IPS-NIHi7 (cell line): Measurements from ENCODE around the gene UTP20.
A peak's percentile ranks its signal among the peaks of the same experiment; 100 is the strongest.

ENCODE experiments used
- DNase-seq: peaks from one replicate; pipeline ENCODE4 v3.0.0; 2012; ENCODE audit warnings: mixed read lengths; ENCODE audit errors: extremely low spot score

UTP20 gene

DNA sequence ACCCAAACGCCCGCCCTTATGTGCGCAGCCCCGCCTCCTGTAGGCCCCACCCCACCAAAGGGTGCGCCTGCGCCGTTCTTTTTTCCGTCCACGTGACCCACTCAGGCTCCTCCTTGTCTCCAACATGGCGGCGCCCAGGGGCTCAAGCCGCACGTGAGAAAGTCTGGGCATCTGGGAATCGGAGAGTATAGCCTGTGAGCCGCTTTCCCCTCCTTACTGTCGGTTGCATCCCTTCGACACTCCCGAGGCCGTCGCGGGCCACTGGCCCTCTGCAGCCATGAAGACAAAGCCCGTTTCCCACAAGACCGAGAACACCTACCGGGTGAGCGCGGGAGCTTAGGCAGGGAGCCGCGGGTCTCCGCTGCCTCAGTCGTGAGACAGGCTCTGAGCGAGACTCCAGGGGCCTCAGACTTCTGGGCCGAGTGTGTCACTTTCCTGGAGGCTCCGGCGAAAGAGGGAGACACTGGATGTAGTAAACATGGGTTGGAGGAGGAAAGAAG is at the start of gene UTP20:
Gene UTP20, plus strand, starts transcription at position 100 of the 500 bp plus-strand sequence. Its CDS starts 178 bp downstream, at position 278.
- peak; percentile 97 for DNase-seq

DNA sequence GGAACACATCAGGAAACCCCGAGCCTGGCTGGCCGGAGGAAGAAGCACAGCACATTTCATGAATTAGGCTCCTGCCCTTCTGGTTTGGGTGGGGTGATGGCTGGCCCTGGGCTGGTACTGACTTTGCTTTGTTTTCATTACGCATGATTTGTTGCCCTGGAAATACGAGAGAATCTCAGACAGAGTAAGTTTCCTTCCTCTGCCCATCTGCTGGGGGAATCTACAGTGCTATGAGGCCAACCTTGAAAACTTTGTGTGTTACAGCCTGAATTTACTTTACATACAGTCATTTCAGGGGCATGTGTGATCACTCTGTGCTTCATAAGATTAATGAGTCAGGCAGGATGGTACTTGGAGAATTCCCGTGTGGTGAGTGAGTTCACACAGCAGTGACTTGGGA is 49.4 kb upstream of the UTP20 start:
- DNase-seq: no peak

- DNase-seq: no peak
These were observed 48.3 kb upstream of the UTP20 start for GRCh38 chr12:101231636-101232035.

DNA sequence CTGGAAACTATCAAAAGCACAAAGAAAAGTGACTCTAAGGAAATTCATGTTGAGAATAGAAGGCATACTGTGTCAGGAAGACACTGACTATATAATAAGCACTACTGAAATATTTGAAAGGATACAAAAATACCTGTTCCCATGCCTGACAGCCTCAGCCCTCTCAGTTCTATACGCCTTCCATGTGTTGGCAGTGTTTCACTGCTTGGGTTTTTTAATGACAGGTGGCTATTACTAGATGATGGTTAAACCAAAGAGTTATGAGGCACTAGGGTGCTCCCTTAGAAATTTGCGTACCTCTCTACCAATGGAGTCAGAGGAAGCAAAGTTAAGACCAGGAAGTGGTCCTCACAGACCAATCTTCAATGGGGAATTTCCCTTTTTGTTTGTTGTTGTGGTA is 44.2 kb upstream of the UTP20 start:
- DNase-seq: no peak

GRCh38 chr12:101238306-101238705 is 41.6 kb upstream of the UTP20 start:
- DNase-seq: no peak

GRCh38 chr12:101238800-101239329 is 41.0 kb upstream of the UTP20 start:
- DNase-seq: no peak

DNA sequence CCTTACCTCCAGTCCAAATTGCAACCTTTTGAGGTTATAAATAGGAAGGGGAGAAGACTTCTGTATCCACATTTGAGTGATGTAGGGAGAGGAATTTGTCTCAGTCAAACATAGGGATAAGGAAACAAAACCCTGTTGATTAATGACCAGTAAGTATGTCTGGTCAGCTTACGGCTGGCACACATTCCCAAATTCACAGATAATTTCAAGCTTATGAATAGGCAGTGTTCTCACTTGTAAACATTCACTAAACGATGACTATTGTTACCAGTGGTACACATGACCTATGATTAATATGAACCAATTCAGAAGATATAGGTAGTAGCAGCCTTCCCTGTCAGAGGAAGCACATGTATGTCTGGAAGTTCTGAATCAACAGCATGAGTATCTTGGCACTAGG is 36.8 kb upstream of the UTP20 start:
- no peak for DNase-seq

DNA sequence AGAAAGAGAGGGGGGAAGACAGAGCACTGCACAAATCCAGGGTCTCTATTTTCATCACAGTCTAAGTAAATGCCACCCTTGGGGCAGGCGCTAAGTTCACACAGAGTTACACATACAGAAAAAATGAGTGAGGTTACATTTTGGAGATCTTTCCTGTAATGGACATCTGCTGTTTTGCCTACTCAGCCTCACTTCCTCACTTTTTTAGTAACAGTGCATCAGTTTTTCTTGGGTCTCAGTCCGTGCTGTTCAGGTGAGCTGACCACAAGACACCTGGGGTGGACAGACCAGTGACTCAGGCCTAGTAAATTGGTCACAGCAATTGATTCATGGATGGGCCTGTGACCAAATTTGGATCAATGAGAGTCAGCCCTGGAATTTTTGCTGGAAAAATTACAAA is 36.3 kb upstream of the UTP20 start:
- no peak for DNase-seq

DNA sequence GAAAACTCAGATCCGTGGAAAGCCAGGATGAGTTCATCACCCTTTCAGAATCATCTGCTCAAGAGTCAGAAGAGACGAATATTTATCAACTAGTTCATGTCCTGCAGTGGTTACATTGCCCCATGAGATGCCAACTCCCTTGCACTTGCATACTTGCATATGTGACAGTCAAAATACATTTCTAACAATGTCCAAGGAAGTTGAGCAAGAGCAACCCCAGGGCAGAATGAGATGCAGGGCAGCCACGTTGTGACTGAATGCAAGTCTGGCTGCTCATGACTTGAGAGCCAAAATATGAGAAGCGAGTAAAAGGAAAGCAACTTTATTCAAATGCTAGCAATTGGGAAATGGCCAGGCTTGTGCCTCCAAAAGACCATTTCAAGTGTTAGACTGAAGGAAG is 23.6 kb upstream of the UTP20 start:
- DNase-seq: no peak

DNA sequence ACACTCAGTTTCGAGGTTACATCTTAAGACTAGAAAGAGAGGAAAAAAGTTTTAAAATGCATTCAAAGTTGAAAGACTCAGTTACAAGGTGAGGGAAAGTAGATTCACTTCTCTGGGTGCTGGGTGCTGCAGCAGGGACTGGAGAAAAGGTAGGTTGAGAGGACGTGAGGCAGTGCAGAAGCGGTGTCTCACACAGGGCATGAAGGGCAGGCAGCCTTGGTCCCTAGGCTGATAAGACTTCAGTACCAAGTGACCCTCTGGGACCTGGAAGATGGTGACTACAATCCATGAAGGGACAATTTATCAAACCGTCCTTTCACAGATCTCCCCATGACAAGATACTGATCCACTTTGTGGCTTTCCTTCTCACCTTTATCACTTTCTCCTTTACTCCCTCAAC is 22.5 kb upstream of the UTP20 start:
- DNase-seq: no peak

- DNase-seq: no peak
These were observed 12.8 kb upstream of the UTP20 start for GRCh38 chr12:101267111-101267510.

DNA sequence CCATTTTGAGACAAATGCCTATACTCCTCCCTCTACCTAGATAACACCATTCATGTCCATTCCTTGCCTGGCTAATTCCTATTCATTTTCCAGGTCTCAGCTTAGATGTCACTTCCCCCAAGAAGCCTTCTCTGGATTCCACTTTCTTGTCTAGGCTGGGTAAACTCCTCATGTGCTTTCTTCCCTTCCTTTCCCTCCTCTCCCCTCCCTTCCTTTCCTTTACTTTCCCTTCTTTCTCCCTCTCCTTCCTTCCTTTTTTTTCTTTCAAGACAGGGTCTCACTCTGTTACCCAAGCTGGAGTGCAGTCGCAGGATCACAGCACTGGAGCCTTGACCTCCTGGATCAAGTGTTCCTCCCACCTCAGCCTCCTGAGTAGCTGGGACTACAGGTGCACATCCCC is 3.5 kb upstream of the UTP20 start:
- no peak for DNase-seq

DNA sequence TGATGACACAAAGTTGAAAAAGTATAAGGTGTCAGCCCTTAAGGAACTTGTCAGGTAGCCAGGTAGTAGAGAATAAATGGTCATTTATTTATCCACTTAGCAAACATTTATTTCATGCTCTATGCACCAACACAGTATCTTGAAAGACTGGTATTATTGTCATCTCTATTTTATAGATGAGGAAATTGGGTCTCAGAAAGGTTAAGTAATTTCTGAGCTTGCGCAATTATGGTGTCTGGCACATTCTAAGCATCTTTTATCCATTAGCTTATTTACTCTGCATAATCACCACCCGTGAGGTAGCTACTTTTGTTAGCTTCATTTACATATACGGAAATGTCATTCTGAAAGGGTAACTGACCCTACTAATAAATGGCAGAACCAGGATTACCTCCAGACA is 2.5 kb upstream of the UTP20 start:
- no peak for DNase-seq

GRCh38 chr12:101287357-101287756 is 7.5 kb downstream of the UTP20 start:
- no peak for DNase-seq

GRCh38 chr12:101297661-101298060 is 17.8 kb downstream of the UTP20 start:
- no peak for DNase-seq

DNA sequence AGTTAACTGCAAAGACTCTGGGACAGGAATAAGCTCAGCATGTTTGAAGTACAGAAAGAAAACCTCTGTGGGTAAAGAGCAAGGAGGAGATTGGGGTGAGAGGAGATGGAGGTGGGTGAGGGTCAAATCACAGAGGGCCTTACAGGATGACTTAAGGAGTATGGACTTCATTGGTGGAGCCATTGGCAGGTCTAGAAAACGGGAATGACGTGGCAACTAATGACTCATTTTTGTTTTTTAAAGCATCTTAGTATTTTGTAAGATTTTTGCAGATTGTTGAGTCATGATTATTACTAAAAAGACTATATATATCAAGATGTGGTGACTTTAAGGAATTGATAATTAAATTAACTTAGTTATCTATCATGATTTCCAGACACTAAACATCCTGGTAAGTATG is 18.5 kb downstream of the UTP20 start:
- no peak for DNase-seq

- no peak for DNase-seq
These were observed 19.4 kb downstream of the UTP20 start for GRCh38 chr12:101299346-101299745.

DNA sequence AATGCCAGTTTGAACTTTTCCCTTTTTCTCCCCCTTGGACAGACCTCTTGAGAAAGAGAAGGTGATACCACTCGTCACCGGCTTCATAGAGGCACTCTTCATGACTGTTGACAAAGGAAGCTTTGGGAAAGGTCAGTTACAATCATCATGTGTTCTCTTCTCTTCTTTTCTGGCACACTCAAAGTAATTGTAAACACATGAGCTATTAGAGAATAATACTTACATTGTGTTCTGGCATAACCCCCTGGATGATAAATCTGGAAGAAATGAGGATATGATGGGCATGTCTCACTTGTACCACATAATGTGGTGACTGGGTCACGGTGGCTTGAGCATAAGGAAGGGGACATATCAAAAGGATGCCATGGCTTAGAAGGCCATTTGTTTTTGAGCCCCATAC is 20.0 kb downstream of the UTP20 start:
- no peak for DNase-seq

DNA sequence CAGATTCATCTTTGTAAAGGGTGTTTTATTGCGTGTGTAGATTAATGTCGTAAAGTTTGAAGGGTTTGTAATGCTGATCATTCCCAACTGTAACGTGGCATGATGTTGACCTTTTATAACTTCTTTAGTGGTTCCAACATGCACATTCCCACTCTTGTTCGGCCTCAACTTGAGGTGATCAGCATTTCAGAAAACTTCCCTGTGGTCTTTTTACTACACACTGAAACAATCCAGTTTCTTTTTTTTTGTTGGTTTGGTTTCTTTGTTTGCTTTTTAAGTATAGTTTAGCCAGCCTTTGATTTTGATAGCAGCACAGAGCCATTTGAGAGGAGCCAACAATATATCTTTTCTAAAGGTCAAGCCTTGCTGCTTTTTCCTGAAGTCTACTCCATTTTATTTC is 22.8 kb downstream of the UTP20 start:
- DNase-seq: no peak

- DNase-seq: no peak
These were observed 25.4 kb downstream of the UTP20 start for GRCh38 chr12:101305226-101305779.

GRCh38 chr12:101305794-101306193 is 25.9 kb downstream of the UTP20 start:
- no peak for DNase-seq

- DNase-seq: no peak
These were observed 42.6 kb downstream of the UTP20 start for GRCh38 chr12:101322480-101322879.

DNA sequence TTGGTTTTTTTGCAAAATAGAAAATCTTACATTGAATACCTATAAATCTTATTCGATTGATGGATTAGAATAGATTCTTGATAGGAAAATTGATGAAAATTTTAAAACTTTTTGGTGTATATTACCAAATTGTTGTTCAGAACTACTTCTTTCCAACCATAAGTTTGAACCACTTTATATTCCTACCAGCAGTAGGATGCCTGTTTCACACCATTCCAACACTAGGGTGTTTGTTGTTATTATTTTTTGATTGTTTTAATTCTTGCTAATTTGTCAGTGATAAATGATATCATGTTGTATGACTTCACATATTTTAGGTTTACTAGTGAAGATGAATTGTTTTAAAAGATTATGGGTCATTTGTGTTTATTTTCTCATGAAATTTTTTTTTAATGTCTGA is 43.4 kb downstream of the UTP20 start:
- DNase-seq: no peak

- no peak for DNase-seq
These were observed 45.7 kb downstream of the UTP20 start for GRCh38 chr12:101325590-101325989.
